ENCODE measurements around the gene VWA2.

DNA sequence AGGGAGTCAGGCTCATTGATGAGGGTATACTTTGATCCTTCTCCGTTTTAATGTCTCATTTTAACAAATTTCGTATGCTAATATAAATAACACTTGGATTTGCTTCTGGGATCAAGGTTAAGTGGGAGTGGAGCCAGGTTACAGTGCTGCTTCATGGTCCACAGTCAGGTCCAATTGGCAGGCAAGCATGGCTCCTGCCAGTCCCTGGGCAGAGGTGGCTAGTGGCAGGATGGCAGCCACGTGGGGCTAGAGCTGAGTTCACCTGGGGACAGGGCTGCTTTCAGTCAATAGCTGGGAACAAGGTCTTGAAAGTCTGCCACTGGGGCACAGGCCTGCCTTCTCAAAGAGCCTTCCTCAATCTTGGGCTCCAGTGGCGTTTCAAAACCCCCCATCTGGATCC is 16.0 kb upstream of the VWA2 start:
- TF ChIP-seq POLR2A (IDR thresholded peaks at IDR 0.05; ENCODE audit: low read length) (no peak), RFX5 (IDR thresholded peaks at IDR 0.05) (no peak), ELK1 (IDR thresholded peaks at IDR 0.05; ENCODE audit: low read depth, low read length) (no peak), CHD2 (IDR thresholded peaks at IDR 0.05; ENCODE audit: low read length, partially characterized antibody) (no peak), RAD21 (conservative IDR thresholded peaks at IDR 0.05 in 1 of 2, IDR thresholded peaks at IDR 0.05 in 1 of 2) (no peak), RNF2 (IDR thresholded peaks at IDR 0.05; ENCODE audit: borderline replicate concordance, low read depth) (no peak)
- TF ChIP-seq, protein P1, sequence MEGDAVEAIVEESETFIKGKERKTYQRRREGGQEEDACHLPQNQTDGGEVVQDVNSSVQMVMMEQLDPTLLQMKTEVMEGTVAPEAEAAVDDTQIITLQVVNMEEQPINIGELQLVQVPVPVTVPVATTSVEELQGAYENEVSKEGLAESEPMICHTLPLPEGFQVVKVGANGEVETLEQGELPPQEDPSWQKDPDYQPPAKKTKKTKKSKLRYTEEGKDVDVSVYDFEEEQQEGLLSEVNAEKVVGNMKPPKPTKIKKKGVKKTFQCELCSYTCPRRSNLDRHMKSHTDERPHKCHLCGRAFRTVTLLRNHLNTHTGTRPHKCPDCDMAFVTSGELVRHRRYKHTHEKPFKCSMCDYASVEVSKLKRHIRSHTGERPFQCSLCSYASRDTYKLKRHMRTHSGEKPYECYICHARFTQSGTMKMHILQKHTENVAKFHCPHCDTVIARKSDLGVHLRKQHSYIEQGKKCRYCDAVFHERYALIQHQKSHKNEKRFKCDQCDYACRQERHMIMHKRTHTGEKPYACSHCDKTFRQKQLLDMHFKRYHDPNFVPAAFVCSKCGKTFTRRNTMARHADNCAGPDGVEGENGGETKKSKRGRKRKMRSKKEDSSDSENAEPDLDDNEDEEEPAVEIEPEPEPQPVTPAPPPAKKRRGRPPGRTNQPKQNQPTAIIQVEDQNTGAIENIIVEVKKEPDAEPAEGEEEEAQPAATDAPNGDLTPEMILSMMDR (IDR thresholded peaks at IDR 0.05), result no peak

Data from A549 (cell line).